Spleen (tissue), 7 donors: ENCODE data around the gene CSRNP2.

Source experiments
- POLR2A ChIP-seq, 3 donors: fragments of 450-650 bp; IDR thresholded peaks; one replicate each; pipeline ENCODE4 v1.5.1; 2017; ENCODE audit warnings: antibody characterized with exemption in 3 of 3, mild to moderate bottlenecking in 1 of 3
- TF ChIP-seq, protein P1 (sequence below), 11 experiments: fragments of 200-600 bp in 7 of 11; fragments of 450-650 bp in 4 of 11; sonication (generic) in 4 of 11; IDR thresholded peaks in 8 of 11; conservative IDR thresholded peaks in 3 of 11; 1 replicate in 7 of 11; 2 replicates in 4 of 11; pipeline versions ENCODE4 v1.4.0 to v1.8.0; 2016 to 2021; ENCODE audit warnings: antibody characterized with exemption in 11 of 11, inconsistent platforms in 4 of 11, mild to moderate bottlenecking in 1 of 11
- donor health status: DM: no; HTN: no; CAD: no; lungs with moderate emphysema.
- donor health status: DM: no; HTN: no; CAD: no.
- donor health status: DM: no; HTN: no; CAD: no.

GRCh38 chr12:51028813-51029150, 54.6 kb downstream of the CSRNP2 start:
- TF ChIP-seq, protein P1, sequence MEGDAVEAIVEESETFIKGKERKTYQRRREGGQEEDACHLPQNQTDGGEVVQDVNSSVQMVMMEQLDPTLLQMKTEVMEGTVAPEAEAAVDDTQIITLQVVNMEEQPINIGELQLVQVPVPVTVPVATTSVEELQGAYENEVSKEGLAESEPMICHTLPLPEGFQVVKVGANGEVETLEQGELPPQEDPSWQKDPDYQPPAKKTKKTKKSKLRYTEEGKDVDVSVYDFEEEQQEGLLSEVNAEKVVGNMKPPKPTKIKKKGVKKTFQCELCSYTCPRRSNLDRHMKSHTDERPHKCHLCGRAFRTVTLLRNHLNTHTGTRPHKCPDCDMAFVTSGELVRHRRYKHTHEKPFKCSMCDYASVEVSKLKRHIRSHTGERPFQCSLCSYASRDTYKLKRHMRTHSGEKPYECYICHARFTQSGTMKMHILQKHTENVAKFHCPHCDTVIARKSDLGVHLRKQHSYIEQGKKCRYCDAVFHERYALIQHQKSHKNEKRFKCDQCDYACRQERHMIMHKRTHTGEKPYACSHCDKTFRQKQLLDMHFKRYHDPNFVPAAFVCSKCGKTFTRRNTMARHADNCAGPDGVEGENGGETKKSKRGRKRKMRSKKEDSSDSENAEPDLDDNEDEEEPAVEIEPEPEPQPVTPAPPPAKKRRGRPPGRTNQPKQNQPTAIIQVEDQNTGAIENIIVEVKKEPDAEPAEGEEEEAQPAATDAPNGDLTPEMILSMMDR (IDR thresholded peaks at IDR 0.05 in 8 of 11, conservative IDR thresholded peaks at IDR 0.05 in 3 of 11) = no peak
- TF ChIP-seq POLR2A (IDR thresholded peaks at IDR 0.05) = no peak
